ENCODE results near the gene SPHK2. TPM values are rescaled to one million over a fixed set of nuclear protein-coding genes. Genes with fewer than 3 reads are reported as not detected.
A peak's percentile ranks its signal among the peaks of the same experiment; 100 is the strongest.

The SPHK2 gene
- total RNA-seq, 1 experiment from 2014 or later: 19.9 TPM

- TF ChIP-seq POLR2A (IDR thresholded peaks at IDR 0.05; ENCODE audit: borderline replicate concordance, extremely low read depth, insufficient read depth, insufficient read length): no peak
- no peak for TF ChIP-seq MAX (IDR thresholded peaks at IDR 0.05)
- no peak for TF ChIP-seq EZH2phosphoT487 (IDR thresholded peaks at IDR 0.05; ENCODE audit: borderline replicate concordance)
- TF ChIP-seq RAD21 (IDR thresholded peaks at IDR 0.05; ENCODE audit: low read depth): no peak
- no peak for TF ChIP-seq ATF3 (IDR thresholded peaks at IDR 0.05)
- no peak for TF ChIP-seq REST (IDR thresholded peaks at IDR 0.05; ENCODE audit: low read depth)
- TF ChIP-seq ZNF274 (IDR thresholded peaks at IDR 0.05; ENCODE audit: low read depth, low read length): no peak
- TF ChIP-seq FOSL1 (IDR thresholded peaks at IDR 0.05; ENCODE audit: low read depth): no peak
- no peak for TF ChIP-seq ZBTB33 (IDR thresholded peaks at IDR 0.05; ENCODE audit: extremely low read depth, insufficient replicate concordance, low read length)
- TF ChIP-seq YY1 (IDR thresholded peaks at IDR 0.05; ENCODE audit: extremely low read depth, insufficient replicate concordance, low read depth, low read length): no peak
- no peak for TF ChIP-seq SP1 (IDR thresholded peaks at IDR 0.05; ENCODE audit: low read depth)
- TF ChIP-seq ELF1 (IDR thresholded peaks at IDR 0.05; ENCODE audit: borderline replicate concordance, low read depth): no peak
- TF ChIP-seq CTCF (IDR thresholded peaks at IDR 0.05 in 2 of 3, conservative IDR thresholded peaks at IDR 0.05 in 1 of 3; ENCODE audit: borderline replicate concordance in 1 of 3, insufficient read depth in 1 of 3, low read depth in 2 of 3, low read length in 2 of 3): no peak
- TF ChIP-seq TCF7L2 (IDR thresholded peaks at IDR 0.05; ENCODE audit: borderline replicate concordance, extremely low read depth, insufficient read depth, insufficient read length): no peak
- TF ChIP-seq CEBPB (IDR thresholded peaks at IDR 0.05; ENCODE audit: low read depth): no peak
- no peak for TF ChIP-seq EZH2 (IDR thresholded peaks at IDR 0.05)
- peak overlapping the region in 1 of 2 experiments; percentile 37; a peak in 2 of 4 replicates for H3K4me3 ChIP-seq (replicated peaks in 1 of 2; ENCODE audit: low read depth in 1 of 2, low read length in 2 of 2)
- intact Hi-C loops (cut with micrococcal nuclease): no loop called here
- H3K9me2 ChIP-seq (ENCODE audit: insufficient read depth): no peaks in the 10 kb centered on the region
- H4K20me1 ChIP-seq (ENCODE audit: insufficient read depth): peaks cover 34% of the 10 kb centered on the region; the same call in 1 of the 2 replicates
- peaks cover 50% of the 10 kb centered on the region for H3K79me2 ChIP-seq (ENCODE audit: insufficient read depth, low read length)
- no peaks in the 10 kb centered on the region for H3K9me3 ChIP-seq (ENCODE audit: control insufficient read depth in 1 of 2, insufficient read depth in 1 of 2, low read depth in 1 of 2, low read length in 2 of 2)
- H3K27me3 ChIP-seq (ENCODE audit: insufficient read depth, low read length): no peaks in the 10 kb centered on the region
- H3K4me1 ChIP-seq (ENCODE audit: control insufficient read depth in 1 of 2, insufficient read depth in 2 of 2, low read length in 2 of 2): peaks cover 33 to 52% of the 10 kb centered on the region in 2 experiments
- ATAC-seq: no peak
- peaks cover 20 to 37% of the 10 kb centered on the region in 2 experiments for H3K36me3 ChIP-seq (ENCODE audit: control insufficient read depth in 1 of 2, insufficient read depth in 2 of 2, low read length in 2 of 2)
- H3K27ac ChIP-seq (ENCODE audit: low read depth, low read length): peak overlapping the region; percentile 86
- RAD21 ChIA-PET (ENCODE audit: low non-redundant PET in 1 of 2, low total read pairs in 2 of 2, uncharacterized antibody in 2 of 2, unreplicated experiment in 2 of 2): no interaction called here
- H3K9ac ChIP-seq (ENCODE audit: low read length): peak overlapping the region; percentile 99
- no peak overlapping the region for H2AFZ ChIP-seq (ENCODE audit: low read depth, low read length, poor library complexity, severe bottlenecking)
- no TSS peak for BruUV-seq (replicated peaks)
- H3K4me2 ChIP-seq (ENCODE audit: low read length): peak overlapping the region; percentile 87
- POLR2A ChIA-PET: interaction anchor here (1.2 to 2.0 kb wide), 3 partner anchors 13 to 226 kb away, joined by 3 to 9 read pairs (median 3); partner anchors contain the start of gene DBP
- CTCF ChIA-PET: no interaction called here
- no peak for DNase-seq (ENCODE audit: low read depth, low spot score)
Observed at GRCh38 chr19:48616491-48617056, 2.7 kb upstream of the SPHK2 start.
